ENCODE measurements around the gene PGAP1.
A peak's percentile ranks its signal among the peaks of the same experiment; 100 is the strongest.

PGAP1 gene

DNA sequence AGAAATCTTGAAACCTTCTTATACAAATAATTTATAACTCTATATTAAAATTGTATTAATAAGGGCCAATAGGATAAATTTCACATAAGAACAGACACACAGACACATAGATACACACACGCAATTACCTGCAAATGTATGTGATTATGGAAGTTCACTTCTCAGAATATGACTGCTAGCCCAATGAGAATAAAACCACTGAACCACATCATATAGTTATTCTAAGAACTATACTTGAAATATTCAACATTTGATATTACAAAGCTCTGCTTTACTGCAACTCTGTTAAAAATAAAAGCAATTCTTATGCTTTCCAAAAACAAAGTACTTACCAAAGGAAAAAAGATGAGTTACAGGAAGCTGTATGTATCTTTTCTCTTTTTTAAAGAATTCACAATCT lies 51.1 kb downstream of the PGAP1 start:
- DNase-seq, result no peak

DNA sequence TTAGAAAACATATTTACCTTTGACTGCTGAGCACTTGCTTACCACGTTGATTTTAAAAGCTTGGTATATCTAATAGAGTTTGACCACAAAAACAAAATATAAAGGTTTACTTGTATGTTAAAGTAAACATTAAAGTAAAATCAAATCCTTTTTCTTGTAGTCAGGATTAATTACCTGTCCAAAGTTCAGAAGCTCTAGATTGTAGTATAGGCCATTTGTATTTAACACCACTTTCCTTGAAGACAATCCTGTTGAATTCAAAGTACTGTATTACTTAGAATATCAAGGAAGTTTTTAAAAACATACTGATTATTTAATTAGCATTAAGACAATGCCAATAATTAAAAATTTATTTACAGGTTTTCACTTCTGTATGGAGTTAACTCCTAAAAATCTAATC lies 53.0 kb downstream of the PGAP1 start:
- no peak for DNase-seq

DNA sequence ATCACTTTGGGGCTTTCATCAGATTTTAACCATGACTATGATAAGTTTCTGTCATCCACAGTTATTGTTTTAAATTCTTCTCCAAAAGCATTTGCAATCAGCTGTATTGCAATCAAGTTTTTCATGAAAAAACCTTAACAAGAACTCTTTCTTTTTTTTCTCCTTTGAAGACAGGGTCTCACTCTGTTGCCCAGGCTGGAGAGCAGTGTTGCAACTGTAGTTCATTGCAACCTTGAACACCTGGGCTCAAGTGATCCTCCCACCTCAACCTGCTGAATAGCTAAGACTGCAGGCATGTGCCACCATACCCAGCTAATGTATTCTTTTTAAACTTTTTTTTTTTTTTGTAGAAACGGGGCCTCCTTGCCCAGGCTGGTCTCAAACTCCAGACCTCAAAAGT lies 71.9 kb downstream of the PGAP1 start:
- DNase-seq, result no peak

GRCh38 chr2:196853301-196854087 lies 73.0 kb downstream of the PGAP1 start:
- DNase-seq, result no peak

- DNase-seq, result no peak
Observed at GRCh38 chr2:196851088-196851487, 75.4 kb downstream of the PGAP1 start.

DNA sequence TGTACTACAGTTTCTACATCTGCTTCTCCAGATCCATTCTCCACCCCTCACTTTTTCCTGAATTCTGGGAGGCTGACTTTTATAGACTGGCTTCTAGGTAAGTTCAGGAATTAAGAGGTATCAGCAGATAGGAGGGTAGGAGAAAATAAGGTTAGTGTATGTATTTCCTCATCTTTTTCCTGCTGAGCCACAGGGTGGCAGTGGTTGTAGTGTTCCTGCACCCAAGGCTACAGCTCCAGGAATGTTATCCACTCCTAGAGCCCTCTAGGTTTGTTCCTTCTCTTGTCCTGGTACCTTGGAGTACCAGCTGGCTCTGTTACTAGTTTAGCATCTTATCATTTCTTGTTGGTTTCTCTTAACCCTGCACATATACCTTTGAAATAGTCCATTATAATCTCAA lies 76.6 kb downstream of the PGAP1 start:
- peak; percentile 15 for DNase-seq

DNA sequence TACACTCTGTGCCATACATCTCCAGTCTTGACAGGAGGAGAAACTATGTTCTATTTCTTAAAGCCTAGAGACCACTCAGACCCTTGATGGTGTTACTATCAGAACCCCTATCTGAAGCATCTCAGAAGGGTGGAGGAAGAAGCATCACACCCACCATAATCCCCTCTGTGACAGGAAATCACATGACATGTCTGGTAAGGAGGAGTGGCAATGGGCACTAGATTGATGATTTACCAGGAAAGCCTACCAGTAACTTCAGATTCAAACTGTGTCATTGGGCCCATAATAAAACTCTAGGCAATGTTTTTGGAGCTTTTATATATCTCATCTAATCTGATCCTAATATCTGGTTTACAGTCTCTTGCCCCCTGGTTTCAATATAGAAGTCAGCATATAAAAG lies 80.2 kb downstream of the PGAP1 start:
- DNase-seq, result no peak

GRCh38 chr2:196845371-196845770 lies 81.1 kb downstream of the PGAP1 start:
- DNase-seq, result no peak

GRCh38 chr2:196840171-196840570 lies 86.3 kb downstream of the PGAP1 start:
- no peak for DNase-seq

GRCh38 chr2:196839574-196839973 lies 86.9 kb downstream of the PGAP1 start:
- no peak for DNase-seq

- DNase-seq, result no peak
Observed at GRCh38 chr2:196836440-196836839, 90.1 kb downstream of the PGAP1 start.

DNA sequence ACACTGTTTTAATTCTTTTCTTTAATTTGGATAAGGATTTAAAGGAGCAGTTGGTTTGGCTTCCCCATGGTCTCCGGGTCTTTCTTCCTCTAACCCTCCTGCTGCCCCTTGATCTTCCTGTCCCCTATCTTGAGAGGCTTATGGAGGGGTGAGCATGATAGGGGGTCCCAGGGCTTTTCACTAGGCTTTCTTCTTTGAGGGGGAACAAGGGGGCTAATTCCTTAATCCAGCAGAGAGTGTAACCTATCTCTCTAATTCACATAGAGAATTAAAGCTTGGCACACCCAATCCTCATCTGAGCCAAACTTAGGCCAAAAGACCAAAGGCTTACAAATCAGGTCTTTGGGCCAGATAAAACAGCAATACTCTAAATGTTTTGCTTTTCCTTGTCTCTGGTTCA lies 95.8 kb downstream of the PGAP1 start:
- no peak for DNase-seq

- no peak for DNase-seq
Observed at GRCh38 chr2:196827356-196827755, 99.2 kb downstream of the PGAP1 start.

DNA sequence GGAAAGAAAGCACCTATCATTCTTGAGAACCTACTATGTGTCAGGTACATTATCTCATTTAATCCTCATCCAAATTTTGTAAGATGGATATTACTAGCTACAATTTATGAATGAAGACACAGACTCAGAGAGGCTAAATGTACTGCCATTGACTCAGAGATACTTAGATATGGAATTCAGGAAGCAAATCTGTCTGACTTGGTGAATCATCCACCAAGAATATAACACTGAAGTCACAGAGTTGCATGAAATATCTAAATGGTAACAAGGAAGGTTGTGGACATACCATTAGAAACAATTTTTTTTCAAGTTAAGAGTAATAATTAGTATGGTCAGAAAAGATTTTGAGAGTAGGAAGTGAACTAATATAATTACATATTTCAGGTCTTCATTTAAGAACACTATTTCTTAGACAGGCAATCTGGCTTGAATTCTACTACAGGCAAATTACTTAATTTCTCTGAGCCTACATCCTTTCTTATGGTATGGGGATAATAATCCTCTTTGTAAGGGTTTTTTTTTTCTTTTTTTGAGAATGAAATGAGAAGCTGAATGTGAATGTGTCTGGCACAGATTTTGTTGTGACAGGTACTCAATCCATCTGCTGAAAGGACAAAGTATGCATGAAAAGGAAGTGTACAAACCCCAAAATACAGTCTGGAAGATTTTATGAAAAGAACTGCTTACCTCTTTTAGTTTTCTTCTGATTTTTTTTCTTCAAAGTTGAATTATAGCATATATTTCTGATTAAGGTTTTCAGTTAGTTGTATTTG lies 102.6 kb downstream of the PGAP1 start:
- peak; percentile 75 for DNase-seq

DNA sequence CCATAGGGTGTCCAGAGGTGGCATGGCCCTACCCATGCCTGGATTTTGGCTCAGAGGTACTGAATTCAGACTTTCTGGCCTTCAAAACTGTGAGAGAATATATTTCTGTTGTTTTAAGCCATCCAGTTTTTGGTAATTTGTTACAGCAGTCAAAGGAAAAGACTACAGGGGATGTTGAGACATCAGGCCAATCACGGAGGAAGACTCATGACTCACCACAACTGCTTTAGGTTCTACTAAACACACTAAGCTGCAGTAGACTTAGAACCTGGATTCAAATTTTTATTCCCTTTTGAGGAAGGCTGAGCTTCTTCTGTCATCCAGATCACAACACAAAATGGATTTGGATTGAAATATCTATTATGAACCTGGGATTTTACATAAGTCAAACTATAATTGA lies 105.3 kb downstream of the PGAP1 start:
- DNase-seq, result peak; percentile 44

DNA sequence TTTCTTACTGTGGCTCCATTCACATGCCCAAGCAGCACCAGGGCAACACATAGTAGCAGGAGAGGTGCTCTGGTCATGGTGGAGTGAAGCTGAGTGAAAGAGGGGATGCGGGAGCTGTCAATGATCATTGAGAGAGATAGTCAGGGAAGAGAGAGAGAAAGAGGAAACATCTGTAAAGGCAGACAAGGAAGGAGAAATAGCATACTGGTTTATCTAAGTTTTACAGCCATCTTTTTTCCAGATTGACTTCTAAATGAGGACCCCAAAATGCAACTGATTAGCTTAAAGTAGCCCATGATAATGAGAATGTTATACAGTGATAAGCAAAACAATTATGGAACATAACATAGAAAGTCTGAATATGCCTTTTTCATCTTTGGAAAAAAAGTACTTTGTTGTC lies 117.2 kb downstream of the PGAP1 start, which contains the start of gene C2orf66:
Gene C2orf66 (minus strand): TSS at position 96 of the 400 bp plus-strand sequence. CDS start 19 bp downstream, at position 77.
- no peak for DNase-seq

DNA sequence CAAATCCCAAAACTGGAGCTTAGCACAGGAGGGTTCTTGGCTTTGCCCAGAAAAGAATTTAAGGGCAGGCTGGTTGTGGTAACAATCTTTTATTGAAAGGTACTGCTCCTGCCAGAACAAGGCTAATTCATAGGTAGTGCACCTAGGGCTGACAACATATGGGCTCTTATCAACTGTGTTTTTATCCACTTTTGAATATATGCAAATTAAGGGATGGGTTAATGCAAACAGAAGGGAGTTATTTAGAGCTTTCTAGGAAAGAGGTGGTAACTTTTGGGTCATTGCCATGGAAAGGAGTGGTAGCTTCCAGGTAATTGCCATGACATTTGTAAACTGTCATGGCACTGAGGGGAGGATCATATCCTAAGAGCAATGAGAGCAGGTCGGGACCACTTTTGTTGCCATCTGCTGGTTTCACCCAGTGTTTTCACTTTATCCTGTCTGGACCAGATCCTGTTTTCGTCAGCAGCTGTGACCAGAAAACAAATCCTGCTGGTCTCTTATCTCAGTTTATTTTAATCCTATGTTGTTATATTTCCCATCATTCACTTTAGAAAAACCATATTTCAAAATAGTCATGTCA lies 118.3 kb downstream of the PGAP1 start:
- no peak for DNase-seq

DNA sequence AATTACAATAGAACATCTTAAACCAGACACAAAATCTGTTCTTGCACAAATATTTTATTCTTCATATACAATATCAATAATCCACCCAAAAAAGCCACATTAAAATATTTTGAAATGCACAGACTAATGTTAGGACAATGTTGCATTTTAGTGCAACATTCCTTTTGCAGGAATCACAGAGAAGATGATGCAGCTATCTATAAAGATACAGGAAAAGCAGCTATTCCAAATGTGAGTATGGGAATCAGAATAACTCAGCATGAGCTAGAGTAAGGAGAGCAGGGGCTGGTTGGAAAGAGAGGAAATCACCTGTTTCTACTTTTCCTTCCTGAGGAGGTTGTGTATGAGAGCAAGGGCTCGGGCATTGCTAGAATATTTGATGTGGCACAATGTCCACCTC lies 122.1 kb downstream of the PGAP1 start:
- no peak for DNase-seq

DNA sequence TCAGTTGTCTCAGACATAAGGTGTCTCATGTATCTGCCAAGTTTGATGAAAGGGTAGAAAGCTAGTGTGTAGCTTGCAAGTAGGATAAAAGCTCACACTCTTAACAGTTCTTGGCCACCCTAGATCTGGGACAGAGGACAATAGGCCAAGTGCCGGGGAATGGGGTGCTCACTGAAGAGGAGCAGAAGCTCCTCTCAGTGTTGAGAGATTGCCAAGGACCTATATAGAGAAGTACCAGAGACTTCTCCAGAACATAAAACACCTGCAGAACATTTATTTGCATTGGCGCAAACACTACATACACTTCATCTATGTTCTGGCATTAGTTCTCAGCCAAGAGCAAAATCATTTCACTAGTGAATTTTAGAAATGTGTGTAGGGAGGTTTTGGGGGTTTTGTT lies 124.1 kb downstream of the PGAP1 start:
- DNase-seq, result no peak

DNA sequence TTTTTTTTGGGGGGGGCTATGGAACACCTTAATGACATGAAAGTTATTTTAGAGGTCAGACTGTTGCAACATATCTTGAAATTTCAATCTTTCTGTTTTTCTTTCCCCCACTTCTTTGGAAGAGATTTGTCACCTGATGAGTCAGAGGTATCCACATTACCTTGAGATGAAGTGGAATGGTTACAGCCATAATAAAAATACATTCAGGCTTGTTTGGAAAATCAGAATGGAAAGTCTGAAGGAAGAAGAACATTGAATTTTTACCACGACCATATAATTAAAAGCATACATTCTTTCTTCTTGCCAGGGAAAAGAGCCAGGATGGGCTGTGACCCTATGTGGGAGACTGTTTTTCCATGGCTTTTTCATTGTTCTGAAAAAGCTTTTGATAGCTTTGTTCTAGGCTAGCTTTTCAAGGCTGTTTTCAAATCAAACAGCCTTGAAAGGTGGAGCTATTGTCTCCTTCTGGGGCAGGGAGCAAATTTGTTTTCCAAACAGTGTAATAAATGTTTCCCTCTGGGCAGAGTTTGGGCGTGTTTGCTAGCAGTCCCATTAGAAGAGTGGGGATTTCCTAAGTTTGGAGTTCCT lies 124.7 kb downstream of the PGAP1 start:
- DNase-seq, result no peak

GRCh38 chr2:196798980-196799379 lies 127.5 kb downstream of the PGAP1 start:
- no peak for DNase-seq

- DNase-seq, result no peak
Observed at GRCh38 chr2:196792865-196793264, 133.6 kb downstream of the PGAP1 start.

- DNase-seq, result peak; percentile 65
Observed at GRCh38 chr2:196783431-196784094, 142.9 kb downstream of the PGAP1 start.

All from NCI-H226 (cell line).